HepG2 (cell line): Measurements from ENCODE around the gene NARS2. TPM values are rescaled to one million over a fixed set of nuclear protein-coding genes. Genes with fewer than 3 reads are reported as not detected.

Experiments used
- CBFB ChIP-seq: sonication (generic); formaldehyde crosslinking; IDR thresholded peaks from 2 replicates; pipeline ENCODE4 v1.4.0; 2020; ENCODE audit warnings: missing genetic modification reagents
- DMAP1 ChIP-seq: IDR thresholded peaks from 2 replicates; pipeline ENCODE4 v1.6.1; 2016
- HNF4A ChIP-seq: sonication (generic); formaldehyde crosslinking; IDR thresholded peaks from 2 replicates; pipeline ENCODE4 v1.4.0; 2020; ENCODE audit warnings: missing genetic modification reagents
- KDM2A ChIP-seq: sonication (generic); formaldehyde crosslinking; IDR thresholded peaks from 2 replicates; pipeline ENCODE4 v1.4.0; 2020; ENCODE audit warnings: low read depth, missing genetic modification reagents, borderline replicate concordance
- KDM5A ChIP-seq: fragments of 200-600 bp; sonication (generic); IDR thresholded peaks from 2 replicates; pipeline ENCODE4 v1.7.0; 2018; ENCODE audit warnings: antibody characterized with exemption, mild to moderate bottlenecking, low read length, borderline replicate concordance
- NBN ChIP-seq: fragments of 450-650 bp; conservative IDR thresholded peaks from 2 replicates; pipeline ENCODE4 v1.6.1; 2017
- NPAS2 ChIP-seq: sonication (generic); formaldehyde crosslinking; IDR thresholded peaks from 2 replicates; pipeline ENCODE4 v1.8.0; 2022; ENCODE audit warnings: mild to moderate bottlenecking, missing genetic modification reagents, borderline replicate concordance
- RAD21 ChIP-seq: fragments of 450-650 bp; formaldehyde crosslinking; IDR thresholded peaks from 2 replicates; pipeline ENCODE4 v1.5.0; 2020; ENCODE audit warnings: mild to moderate bottlenecking
- SNRNP70 ChIP-seq: fragments of 200-400 bp; formaldehyde crosslinking; IDR thresholded peaks from 2 replicates; pipeline ENCODE4 v1.6.1; 2017; ENCODE audit warnings: mild to moderate bottlenecking, low read depth, low read length, moderate library complexity
- SRY ChIP-seq: sonication (generic); formaldehyde crosslinking; IDR thresholded peaks from 2 replicates; pipeline ENCODE4 v1.8.0; 2022; ENCODE audit warnings: mild to moderate bottlenecking, missing genetic modification reagents
- XBP1 ChIP-seq: sonication (generic); formaldehyde crosslinking; IDR thresholded peaks from 2 replicates; pipeline ENCODE4 v1.5.0; 2020; ENCODE audit warnings: missing genetic modification reagents
- ZBTB7B ChIP-seq: sonication (generic); formaldehyde crosslinking; IDR thresholded peaks from 2 replicates; pipeline ENCODE4 v1.4.0; 2020; ENCODE audit warnings: missing genetic modification reagents
- ZNF180 ChIP-seq: sonication (generic); formaldehyde crosslinking; IDR thresholded peaks from 2 replicates; pipeline ENCODE4 v1.4.0; 2020; ENCODE audit warnings: low read depth, missing genetic modification reagents, borderline replicate concordance
- ZNF232 ChIP-seq: sonication (generic); formaldehyde crosslinking; IDR thresholded peaks from 2 replicates; pipeline ENCODE4 v1.4.0; 2020; ENCODE audit warnings: missing genetic modification reagents, borderline replicate concordance
- ZNF510 ChIP-seq: sonication (generic); formaldehyde crosslinking; IDR thresholded peaks from 2 replicates; pipeline ENCODE4 v1.4.0; 2020; ENCODE audit warnings: low read depth, mild to moderate bottlenecking, missing genetic modification reagents
- ZNF512 ChIP-seq: sonication (generic); formaldehyde crosslinking; IDR thresholded peaks from 2 replicates; pipeline ENCODE4 v1.4.0; 2020; ENCODE audit warnings: mild to moderate bottlenecking, missing genetic modification reagents
- ZNF563 ChIP-seq: sonication (generic); formaldehyde crosslinking; IDR thresholded peaks from 2 replicates; pipeline ENCODE4 v1.8.0; 2022; ENCODE audit warnings: mild to moderate bottlenecking, moderate library complexity, missing genetic modification reagents
- ZNF772 ChIP-seq: sonication (generic); formaldehyde crosslinking; IDR thresholded peaks from 2 replicates; pipeline ENCODE4 v1.5.0; 2020; ENCODE audit warnings: mild to moderate bottlenecking, missing genetic modification reagents
- ZNF777 ChIP-seq: sonication (generic); formaldehyde crosslinking; IDR thresholded peaks from 2 replicates; pipeline ENCODE4 v1.4.0; 2020; ENCODE audit warnings: missing genetic modification reagents
- polyA plus RNA-seq, 8 experiments: library from polyadenylated mRNA; depleted of rRNA in 3 of 8; stranded (reverse) in 7 of 8; unstranded in 1 of 8; fragments of >200 nt; fragmentation: Illumina TruSeq in 4 of 8; extraction: Trizol in 4 of 8; gene quantifications; 2 replicates each; pipeline versions ENCODE4 v1.2.1 to v1.2.3, GENCODE V29; 2011 to 2016; ENCODE audit warnings: low read depth in 4 of 8, missing spikeins in 1 of 8, mixed read lengths in 1 of 8; ENCODE audit not compliant: insufficient read depth in 1 of 8
- total RNA-seq, 5 experiments: library from RNA; depleted of rRNA; stranded (reverse); fragments of >200 nt; fragmentation: Illumina TruSeq; extraction: Trizol; gene quantifications; 2 replicates each; pipeline ENCODE4 v1.2.3, GENCODE V29; 2016; ENCODE audit warnings: low read depth in 1 of 5
- TF ChIP-seq, protein P1 (sequence below): sonication (generic); formaldehyde crosslinking; IDR thresholded peaks from 2 replicates; pipeline ENCODE4 v1.8.0; 2022; ENCODE audit warnings: low read depth, missing genetic modification reagents
- TF ChIP-seq, protein P2 (sequence below): sonication (generic); formaldehyde crosslinking; IDR thresholded peaks from 2 replicates; pipeline ENCODE4 v1.9.0; 2022; ENCODE audit warnings: missing genetic modification reagents, mild to moderate bottlenecking, borderline replicate concordance
- TF ChIP-seq, protein P3 (sequence below): fragments of 450-650 bp; IDR thresholded peaks from 2 replicates; pipeline ENCODE4 v1.6.1; 2017; ENCODE audit warnings: mild to moderate bottlenecking

NARS2 gene
- total and polyA plus RNA-seq, 2 of the 13 experiments (the other 11 are each of a cell fraction or from before 2014, with no cell fraction given), result 45.9 to 65.0 TPM

GRCh38 chr11:78574386-78575381 lies at the start of gene NARS2 (continued):
- TF ChIP-seq XBP1 (CRISPR knock-in tag), result 0 out of 2 replicates have a peak, but pooled peaks have one; percentile 33
- TF ChIP-seq, protein P1, sequence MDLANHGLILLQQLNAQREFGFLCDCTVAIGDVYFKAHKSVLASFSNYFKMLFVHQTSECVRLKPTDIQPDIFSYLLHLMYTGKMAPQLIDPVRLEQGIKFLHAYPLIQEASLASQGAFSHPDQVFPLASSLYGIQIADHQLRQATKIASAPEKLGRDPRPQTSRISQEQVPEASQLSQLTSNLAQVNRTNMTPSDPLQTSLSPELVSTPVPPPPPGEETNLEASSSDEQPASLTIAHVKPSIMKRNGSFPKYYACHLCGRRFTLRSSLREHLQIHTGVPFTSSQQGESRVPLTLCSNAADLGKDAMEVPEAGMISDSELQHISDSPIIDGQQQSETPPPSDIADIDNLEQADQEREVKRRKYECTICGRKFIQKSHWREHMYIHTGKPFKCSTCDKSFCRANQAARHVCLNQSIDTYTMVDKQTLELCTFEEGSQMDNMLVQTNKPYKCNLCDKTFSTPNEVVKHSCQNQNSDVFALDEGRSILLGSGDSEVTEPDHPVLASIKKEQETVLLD, result peak; percentile 43; the same call in 1 of the 2 replicates
- peak; percentile 76 for TF ChIP-seq ZNF563
- TF ChIP-seq ZNF232, result 0 out of 2 replicates have a peak, but pooled peaks have one; percentile 25
- peak; percentile 90 for TF ChIP-seq KDM2A (CRISPR knock-in tag)
- TF ChIP-seq ZNF772 (CRISPR knock-in tag), result peak; percentile 79; the same call in 1 of the 2 replicates
- TF ChIP-seq ZBTB7B (CRISPR knock-in tag), result no peak
- peak; percentile 76; the same call in 1 of the 2 replicates for TF ChIP-seq DMAP1 (CRISPR knock-in tag)
- TF ChIP-seq, protein P2, sequence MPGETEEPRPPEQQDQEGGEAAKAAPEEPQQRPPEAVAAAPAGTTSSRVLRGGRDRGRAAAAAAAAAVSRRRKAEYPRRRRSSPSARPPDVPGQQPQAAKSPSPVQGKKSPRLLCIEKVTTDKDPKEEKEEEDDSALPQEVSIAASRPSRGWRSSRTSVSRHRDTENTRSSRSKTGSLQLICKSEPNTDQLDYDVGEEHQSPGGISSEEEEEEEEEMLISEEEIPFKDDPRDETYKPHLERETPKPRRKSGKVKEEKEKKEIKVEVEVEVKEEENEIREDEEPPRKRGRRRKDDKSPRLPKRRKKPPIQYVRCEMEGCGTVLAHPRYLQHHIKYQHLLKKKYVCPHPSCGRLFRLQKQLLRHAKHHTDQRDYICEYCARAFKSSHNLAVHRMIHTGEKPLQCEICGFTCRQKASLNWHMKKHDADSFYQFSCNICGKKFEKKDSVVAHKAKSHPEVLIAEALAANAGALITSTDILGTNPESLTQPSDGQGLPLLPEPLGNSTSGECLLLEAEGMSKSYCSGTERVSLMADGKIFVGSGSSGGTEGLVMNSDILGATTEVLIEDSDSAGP (CRISPR knock-in tag), result peak; percentile 68; the same call in 1 of the 2 replicates
- 0 out of 2 replicates have a peak, but pooled peaks have one; percentile 12 for TF ChIP-seq ZNF512
- TF ChIP-seq NBN, result no peak
- 0 out of 2 replicates have a peak, but pooled peaks have one; percentile 31 for TF ChIP-seq ZNF510
- TF ChIP-seq RAD21 (CRISPR knock-in tag), result no peak
- TF ChIP-seq CBFB, result 0 out of 2 replicates have a peak, but pooled peaks have one; percentile 47
- no peak for TF ChIP-seq NPAS2 (CRISPR knock-in tag)
- peak; percentile 14; the same call in 1 of the 2 replicates for TF ChIP-seq ZNF777 (CRISPR knock-in tag)
- peak; percentile 20; the same call in 1 of the 2 replicates for TF ChIP-seq HNF4A (CRISPR knock-in tag)
- TF ChIP-seq SNRNP70, result no peak
- no peak for TF ChIP-seq SRY
- TF ChIP-seq KDM5A, result peak; percentile 64; the same call in 1 of the 2 replicates
- TF ChIP-seq ZNF180 (CRISPR knock-in tag), result no peak
- TF ChIP-seq, protein P3, sequence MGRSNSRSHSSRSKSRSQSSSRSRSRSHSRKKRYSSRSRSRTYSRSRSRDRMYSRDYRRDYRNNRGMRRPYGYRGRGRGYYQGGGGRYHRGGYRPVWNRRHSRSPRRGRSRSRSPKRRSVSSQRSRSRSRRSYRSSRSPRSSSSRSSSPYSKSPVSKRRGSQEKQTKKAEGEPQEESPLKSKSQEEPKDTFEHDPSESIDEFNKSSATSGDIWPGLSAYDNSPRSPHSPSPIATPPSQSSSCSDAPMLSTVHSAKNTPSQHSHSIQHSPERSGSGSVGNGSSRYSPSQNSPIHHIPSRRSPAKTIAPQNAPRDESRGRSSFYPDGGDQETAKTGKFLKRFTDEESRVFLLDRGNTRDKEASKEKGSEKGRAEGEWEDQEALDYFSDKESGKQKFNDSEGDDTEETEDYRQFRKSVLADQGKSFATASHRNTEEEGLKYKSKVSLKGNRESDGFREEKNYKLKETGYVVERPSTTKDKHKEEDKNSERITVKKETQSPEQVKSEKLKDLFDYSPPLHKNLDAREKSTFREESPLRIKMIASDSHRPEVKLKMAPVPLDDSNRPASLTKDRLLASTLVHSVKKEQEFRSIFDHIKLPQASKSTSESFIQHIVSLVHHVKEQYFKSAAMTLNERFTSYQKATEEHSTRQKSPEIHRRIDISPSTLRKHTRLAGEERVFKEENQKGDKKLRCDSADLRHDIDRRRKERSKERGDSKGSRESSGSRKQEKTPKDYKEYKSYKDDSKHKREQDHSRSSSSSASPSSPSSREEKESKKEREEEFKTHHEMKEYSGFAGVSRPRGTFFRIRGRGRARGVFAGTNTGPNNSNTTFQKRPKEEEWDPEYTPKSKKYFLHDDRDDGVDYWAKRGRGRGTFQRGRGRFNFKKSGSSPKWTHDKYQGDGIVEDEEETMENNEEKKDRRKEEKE, result no peak
